ENCODE results near the gene USP6. TPM values are rescaled to one million over a fixed set of nuclear protein-coding genes. Genes with fewer than 3 reads are reported as not detected.
"Not testable (repeated sequence)": the region's sequence is repeated elsewhere in the genome, so short reads cannot be mapped to it uniquely, and the experiment has no call there.

Gene USP6
- total RNA-seq, result 0.55 TPM in 1 of 2 replicates, not detected in the other

DNA sequence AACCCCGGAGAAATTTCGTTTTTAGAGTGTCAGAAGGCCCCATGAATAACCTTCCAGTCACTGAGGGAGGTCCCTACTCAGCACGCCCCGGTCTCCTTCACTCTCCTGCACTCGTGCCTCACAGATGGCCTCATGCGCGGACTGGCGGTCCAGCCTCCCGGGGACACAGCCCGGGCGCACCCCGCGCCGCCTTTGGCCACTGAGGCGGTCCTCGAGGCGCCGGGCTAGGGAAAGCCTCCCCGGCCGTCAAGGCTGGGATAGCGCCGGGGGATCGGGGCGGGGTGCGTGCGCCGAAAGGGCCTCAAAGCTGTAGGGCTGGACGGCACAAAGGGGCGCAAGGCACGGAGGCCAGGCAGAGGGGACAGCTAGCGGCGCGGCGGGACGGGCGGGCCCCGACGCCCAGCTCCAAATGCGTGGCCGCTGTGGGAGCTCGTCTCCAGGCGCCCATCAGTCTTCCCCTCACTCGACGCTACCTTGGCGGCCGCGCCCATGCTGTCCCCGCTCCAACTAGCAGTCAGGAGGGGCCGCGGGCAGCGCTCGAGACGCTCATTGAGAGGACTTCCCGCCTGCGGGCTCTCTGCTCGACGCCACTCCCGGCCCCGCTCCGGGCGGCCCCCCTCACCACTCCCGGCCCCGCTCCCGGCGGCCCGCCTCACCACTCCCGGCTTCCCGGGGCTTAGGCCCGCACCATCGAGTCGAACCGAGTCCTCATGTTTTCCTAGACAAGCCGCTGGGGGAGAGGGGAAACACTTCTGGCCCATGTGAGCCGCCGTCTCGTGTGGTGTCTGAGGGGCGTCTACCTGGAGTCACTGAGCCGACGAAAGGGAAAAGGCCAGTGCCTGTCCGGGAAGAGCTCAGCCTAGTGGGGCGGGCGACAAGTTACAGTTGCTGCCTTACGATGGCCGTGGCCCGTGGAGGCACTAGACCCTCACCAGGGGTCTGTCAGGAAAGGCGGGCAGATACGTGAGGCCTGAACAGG, at the start of gene USP6:
USP6 (plus strand) TSS at position 360 of the 979 bp plus-strand sequence. CDS start 14,336 bp downstream, outside the sequence.
- DNase-seq (ENCODE audit: low read depth), result no peak

DNA sequence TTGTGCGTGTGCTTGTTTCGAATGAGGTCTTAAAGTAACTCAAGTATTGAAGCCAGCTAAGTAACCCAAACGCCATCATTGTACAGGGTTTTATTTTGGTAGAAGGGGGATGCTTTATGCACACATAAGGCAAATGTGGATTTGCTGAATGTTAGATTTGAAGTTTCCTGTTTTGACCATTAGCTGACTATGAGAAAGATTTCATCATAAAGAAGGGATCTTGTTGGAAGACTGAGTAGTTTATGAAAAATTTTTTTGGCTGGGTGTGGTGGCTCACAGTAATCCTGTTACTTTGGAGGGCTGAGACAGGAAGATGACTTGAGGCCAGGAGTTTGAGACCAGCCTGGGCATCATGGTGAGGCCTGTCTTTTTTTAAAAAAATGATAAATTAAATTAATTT, 47.6 kb upstream of the USP6 start:
- no peak for DNase-seq (ENCODE audit: low read depth)

DNA sequence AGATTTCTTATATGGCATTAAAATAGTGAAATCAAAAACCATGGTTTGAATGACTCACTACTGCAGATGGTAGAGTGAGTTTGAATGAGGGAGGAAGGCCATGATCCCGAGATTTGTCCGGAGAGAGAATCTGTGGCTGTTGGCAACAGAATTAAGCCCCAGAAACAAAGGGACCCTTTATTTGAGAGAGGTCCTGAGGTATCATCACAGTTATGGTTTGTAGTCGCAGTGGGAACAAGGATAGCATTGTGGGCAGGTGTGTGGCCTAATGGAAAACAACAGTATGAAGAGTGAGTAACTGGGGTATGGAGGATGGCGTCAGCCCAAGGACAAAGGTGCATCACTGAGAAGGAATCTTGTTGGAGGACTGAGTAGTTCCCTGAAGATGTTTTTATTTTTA, 46.1 kb upstream of the USP6 start:
- no peak for DNase-seq (ENCODE audit: low read depth)

DNA sequence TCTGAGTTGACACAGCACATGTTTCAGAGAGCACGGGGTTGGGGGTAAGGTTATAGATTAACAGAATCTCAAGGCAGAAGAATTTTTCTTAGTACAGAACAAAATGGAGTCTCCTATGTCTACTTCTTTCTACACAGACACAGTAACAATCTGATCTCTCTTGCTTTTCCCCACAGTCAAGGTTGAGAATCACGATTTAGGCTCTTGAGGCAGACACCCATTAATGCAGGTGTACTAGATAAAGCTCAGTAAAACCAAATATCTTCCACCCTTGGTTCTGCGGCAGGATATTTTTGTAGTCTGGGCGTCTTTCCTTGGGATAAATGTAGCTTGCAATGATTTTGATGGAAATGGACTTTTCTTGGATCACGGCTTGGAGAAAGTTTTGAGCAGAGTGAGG, 40.4 kb upstream of the USP6 start:
- not testable (repeated sequence) for DNase-seq (ENCODE audit: low read depth)

DNA sequence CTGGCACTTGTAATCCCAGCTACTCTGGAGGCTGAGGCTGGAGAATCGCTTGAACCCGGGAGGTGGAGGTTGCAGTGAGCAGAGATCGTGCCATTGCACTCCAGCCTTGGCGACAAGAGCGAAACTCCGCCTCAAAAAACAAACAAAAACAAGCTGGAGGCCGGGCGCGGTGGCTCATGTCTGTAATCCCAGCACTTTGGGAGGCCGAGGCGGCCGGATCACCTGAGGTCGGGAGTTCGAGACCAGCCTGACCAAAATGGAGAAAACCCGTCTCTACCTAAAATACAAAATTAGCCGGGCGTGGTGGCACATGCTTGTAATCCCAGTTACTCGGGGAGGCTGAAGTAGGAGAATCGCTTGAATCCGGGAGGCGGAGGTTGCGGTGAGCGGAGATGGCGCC, 38.6 kb upstream of the USP6 start:
- not testable (repeated sequence) for DNase-seq (ENCODE audit: low read depth)

DNA sequence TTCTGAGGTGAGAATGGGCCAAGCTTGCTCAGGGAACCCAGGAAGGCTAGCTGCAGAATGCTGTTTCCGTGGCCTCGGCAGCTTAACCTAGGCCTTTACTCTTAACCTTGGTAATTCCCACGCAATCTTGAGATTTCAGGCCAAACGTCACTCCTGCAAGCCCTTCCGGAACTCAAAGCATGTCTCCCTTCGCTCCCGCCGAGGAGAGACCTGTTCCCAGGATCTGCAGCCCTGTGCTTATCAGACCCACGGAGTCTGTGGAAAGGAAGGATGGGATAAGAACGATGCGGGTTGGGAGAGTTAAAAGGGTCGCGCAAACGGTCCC, 38.1 kb upstream of the USP6 start:
- DNase-seq (ENCODE audit: low read depth), result no peak

DNA sequence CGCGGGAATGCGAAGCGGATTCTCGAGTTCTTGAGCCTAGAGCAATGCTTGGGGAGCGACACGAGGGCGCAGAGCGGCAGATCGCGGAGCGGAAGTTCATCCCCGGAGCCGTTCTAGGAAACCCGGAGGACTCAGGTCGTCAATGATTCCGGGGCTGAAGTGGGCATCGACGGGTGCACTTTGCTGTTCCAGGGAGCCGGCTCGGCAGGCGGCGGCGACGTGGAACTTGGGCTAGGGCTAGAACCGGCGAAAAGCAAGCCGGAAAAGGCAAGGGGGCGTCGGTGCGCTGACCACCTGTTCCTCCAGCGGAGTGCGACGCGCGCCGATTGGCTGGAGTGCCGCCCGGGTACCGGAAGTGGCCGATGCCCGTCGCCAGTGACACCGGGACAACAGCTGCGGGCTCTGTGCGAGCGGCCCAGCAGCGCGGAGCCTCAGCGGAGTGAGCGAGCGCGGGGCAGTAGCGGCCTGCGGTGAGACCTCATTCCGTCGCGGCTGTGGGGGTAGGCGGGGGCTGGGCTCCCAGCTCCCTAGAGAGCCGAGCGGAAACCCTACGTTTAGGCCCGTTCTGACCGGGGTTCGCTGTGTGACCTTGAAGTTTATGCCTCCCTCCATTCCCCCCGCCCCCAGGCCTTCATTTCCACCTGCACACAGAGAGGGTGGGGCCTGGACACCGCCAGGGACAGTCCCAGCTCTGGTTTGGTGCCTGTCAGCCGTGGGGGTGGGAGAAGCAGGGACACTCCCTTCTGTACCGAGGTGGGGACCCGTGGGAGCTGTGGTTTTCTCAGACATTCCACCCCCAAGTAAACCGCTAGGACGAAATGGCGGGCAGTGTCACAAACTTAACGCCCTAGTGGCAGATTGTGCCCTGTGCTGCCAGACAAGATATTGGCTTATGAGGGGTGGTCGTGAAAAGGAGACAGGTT, 37.5 kb upstream of the USP6 start, which contains the start of gene ZFP3:
ZFP3 (plus strand) TSS at position 362 of the 923 bp plus-strand sequence. CDS start 13,038 bp downstream, outside the sequence.
- DNase-seq (ENCODE audit: low read depth), result peak; percentile 58

DNA sequence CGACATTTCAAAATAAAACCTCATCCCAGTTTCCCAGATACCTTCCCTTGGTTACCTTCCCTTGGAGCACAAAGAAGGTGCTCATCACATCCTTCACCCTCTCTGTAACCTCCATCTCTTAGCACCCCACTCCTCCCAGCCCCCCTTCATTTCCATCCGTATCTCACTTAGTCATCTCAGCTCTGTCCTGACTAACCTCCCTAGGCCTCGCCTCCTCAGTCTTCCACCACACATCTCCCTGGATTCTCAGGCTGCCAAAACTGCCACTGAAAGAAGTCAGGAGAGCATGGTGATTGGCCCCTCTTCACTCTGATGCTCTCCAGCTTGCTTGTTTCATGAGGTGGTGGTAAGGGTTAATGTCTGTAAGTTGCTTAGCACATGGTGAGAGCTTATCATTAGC, 35.2 kb upstream of the USP6 start:
- DNase-seq (ENCODE audit: low read depth), result no peak

DNA sequence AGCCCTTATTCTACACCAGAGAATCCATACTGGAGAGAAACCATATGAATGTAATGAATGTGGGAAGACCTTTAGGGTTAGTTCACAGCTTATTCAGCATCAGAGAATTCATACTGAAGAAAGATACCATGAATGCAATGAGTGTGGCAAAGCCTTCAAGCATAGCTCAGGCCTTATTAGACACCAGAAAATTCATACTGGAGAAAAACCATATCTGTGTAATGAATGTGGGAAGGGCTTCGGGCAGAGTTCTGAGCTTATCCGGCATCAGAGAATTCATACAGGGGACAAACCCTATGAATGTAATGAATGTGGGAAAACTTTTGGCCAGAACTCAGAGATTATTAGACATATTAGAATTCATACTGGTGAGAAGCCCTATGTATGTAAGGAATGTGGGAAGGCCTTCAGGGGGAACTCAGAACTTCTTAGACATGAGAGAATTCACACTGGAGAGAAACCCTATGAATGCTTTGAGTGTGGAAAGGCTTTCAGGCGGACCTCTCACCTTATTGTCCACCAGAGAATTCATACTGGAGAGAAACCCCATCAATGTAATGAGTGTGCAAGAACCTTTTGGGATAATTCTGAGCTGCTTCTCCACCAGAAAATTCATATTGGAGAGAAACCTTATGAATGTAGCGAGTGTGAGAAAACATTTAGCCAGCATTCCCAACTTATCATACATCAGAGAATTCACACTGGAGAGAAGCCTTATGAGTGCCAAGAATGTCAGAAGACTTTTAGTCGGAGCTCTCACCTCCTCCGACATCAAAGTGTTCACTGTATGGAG, 23.4 kb upstream of the USP6 start:
- DNase-seq (ENCODE audit: low read depth), result no peak

DNA sequence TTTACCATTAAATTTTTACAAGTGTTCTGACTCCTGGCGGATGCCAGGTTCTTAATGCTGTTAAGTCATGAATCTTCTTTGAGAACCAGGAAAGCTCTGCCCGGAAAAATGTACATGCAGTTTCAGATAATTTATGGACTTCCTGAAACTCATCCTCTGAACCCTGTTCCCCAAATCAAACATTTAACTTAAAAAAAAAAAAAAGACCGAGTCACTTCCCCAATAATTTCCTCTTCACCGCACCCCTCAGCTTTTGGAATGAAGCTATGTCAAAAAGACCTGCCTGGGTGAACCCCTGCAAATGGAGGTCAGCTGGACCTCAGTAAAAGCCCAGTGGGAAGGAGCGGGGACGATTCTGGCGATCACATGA, 19.1 kb upstream of the USP6 start:
- no peak for DNase-seq (ENCODE audit: low read depth)

DNA sequence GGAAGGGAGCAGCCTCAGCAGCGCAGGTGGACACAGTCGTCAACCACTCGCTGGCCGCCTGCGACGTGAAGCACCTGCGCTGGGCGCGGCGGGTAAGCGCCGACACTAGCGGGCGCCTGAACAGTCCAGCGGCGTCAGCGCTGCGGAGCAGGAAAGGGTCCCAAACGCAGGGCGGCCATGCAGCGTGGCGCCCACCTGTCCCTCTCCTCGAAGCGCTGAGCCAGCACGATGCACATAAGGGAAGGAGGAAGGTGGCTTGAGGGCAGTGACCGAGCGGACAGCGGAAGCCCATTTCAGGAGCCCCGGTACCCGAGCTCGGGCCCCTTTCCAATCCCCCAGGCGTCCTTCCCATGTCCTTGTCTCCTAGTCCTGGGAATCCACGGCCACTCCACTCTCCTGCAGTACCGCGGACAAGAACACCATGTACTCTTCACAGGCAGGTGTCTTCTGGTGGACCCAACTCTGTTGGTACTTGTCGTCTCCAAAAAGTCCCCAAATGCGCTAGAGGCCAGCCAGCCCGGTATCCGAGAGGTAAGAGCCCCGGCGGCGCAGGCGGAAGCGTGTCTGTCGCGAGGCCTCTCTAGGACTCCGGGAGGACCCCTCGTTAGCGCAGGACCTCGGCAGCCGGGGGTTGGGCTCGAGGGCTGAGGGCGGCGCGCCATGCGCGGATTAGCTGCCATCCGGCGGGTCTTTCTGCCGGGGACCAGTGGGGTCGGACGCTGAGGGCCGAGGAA, 18.6 kb upstream of the USP6 start:
- DNase-seq (ENCODE audit: low read depth), result no peak

DNA sequence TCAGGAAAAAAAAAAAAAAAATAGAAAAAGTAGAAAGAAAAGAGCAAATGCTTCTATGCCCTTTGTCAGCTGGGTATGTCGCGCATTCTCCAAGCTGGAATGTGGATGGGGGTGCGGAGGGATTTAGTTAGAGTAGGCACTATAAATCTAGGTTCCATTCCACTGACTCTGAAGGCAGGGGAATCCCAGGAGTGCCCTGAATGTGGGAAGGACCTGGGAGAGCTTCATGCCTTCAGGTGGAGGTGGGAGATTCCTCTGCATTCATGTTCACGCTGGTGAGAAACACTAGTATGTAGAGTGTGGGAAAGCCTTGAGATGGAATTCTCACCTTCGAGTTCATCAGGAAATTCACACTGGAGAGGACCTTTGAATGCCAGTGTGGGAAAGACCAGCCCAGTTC, 16.6 kb upstream of the USP6 start:
- DNase-seq (ENCODE audit: low read depth), result no peak

DNA sequence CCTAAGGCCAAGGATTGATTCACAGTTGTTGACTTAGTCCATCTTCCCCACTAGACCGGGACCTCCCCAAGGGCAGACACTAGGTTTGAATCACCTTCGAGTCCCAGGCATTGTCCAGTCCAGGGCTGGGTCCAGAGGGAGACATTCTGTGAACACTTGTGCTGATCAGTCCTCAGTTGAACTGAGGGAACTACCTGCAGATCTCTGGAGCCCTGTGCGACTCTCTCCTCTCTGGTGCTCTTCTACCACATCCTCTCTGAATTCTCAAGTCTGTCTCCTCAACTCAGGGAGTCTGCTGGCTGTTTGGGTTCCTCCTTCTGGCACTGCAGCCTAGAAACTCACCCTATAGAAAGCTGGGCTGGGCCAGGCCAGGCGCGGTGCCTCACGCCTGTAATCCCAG, 15.0 kb upstream of the USP6 start:
- no peak for DNase-seq (ENCODE audit: low read depth)

DNA sequence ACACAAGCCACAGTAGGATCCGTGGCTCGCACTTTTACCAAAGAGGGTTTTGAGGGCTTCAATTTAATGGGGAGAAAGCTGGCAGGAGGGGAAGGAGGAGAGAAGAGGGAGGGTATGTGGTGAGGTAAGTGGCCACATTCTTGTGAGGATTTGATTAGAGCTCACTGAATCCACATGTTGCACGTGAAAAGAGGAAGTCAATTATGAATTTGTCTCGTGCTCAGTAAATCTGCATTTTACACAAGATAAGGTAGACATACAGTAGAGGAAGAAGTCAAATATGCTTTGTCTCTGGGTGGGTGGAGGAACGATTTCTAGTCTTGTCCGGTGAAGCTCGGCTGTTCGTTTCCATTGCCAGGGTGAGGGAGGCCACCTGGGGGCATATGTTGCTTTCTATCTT, 5.0 kb upstream of the USP6 start:
- DNase-seq (ENCODE audit: low read depth), result no peak

DNA sequence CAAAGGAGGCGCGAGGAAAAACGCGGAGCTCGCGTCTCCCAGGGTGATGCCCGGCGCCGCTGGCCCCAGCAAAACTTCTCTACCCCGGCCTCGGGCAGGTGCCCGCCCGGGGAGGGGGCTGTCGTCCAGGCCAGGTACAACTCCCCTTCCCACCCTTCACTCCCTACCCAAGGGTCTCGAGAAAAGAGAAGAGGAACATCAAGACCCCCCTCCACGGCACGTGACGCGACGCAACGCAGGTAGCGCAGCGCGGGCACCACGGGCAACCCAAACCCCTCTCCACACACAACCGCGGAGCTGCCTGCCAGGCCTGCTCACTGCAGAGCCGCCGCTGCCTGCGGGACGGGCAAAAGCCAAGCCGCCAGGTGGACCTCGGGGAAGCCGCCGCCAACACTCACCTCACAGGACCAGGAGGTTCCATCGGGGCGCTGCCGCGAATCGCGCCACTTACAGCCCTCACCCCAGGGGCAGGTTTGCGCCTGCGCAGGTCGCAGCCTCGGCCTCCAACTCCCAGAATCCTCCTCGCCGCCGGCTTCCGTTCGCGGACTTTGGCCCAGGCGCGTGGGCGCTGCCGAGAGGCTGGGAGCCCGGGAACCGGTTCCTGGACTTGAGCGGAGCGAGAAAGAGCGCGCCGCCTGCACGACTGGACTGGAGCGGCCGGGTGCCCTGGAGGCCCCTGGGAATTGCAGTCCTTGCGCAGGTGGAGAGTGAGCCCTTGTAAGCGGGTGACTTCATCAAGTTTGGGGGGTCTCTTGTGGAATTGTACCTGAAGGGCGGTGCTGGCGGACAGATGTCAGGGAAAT, 4.2 kb upstream of the USP6 start, which contains the start of gene ZNF232:
ZNF232 (minus strand) TSS at position 477 of the 803 bp plus-strand sequence; CDS start at position 421, 56 bp downstream.
- DNase-seq (ENCODE audit: low read depth), result peak; percentile 86

DNA sequence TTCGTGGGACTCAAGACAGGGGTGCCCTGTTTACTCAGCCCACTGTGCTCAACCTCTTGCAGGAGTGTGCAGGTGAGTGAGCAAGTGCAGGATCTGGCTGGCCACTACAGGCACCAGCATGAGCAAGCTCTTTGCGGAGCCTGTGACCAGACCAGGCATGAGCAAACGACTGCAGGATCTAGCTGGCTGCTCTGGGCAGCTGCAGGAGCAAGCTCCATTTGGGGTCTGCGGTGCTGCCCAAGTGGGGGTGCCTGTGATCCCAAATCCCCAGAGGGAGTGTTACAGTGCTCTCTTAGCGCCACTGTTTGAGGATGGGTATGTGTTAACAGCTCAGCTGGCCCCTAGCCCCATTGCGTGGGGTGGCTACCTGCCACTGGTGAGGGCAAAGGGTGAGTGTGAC, 2.4 kb downstream of the USP6 start:
- DNase-seq (ENCODE audit: low read depth), result no peak

DNA sequence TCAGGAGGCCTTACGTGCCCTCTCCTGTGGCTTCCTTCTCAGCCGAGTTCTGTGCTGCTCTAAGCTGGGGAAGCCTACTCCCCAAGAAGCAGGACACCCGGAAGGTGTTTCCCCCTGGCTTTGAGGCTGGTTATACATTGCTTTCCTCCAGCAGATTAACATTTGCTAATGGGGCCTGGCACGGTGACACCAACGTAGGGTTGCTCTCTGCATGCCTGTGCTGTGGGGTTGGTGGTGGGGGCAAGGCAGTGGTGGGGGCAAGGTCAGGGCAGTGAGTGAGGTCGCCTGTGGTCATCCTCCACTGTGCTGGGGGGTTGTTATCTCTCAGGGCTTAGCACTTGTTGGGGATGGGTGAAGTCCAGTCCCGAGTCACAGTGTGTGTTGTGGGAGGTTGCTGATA, 4.2 kb downstream of the USP6 start:
- no peak for DNase-seq (ENCODE audit: low read depth)

DNA sequence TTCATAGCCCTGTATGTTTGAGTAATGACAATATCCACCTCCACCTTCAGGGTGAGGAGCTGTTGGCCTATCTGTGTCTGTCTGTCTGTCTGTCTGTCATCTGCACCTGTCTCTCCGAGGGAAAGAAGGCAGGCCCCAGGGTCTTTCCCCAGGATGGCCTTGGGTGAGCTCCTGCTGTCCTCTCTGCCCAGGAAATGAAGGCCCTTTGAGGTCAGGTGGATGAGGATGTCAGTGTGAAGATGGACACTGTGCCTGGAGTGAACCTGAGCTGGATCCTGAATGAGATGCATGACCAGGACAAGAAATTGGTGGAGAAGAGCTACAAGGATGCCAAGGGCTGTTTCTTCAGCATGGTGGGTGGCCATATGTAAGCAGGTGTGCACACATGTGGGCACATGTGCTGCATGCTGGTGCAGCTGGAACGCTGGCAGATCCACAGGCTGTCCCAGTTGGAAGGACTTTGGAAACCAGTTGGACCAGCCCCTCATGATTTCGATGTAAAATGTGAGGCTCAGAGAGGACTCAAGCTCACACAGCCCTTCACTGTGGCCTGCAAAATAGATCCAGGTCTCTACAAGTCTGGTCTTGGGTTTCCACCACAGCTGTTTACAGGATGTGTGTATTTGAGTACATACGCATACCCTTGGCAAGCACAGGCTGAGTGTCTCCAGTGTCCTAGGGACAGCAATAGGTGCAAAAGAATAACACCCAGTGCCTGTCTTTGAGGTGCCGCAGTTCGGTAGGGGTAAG, 4.8 kb downstream of the USP6 start:
- DNase-seq (ENCODE audit: low read depth), result not testable (repeated sequence)

DNA sequence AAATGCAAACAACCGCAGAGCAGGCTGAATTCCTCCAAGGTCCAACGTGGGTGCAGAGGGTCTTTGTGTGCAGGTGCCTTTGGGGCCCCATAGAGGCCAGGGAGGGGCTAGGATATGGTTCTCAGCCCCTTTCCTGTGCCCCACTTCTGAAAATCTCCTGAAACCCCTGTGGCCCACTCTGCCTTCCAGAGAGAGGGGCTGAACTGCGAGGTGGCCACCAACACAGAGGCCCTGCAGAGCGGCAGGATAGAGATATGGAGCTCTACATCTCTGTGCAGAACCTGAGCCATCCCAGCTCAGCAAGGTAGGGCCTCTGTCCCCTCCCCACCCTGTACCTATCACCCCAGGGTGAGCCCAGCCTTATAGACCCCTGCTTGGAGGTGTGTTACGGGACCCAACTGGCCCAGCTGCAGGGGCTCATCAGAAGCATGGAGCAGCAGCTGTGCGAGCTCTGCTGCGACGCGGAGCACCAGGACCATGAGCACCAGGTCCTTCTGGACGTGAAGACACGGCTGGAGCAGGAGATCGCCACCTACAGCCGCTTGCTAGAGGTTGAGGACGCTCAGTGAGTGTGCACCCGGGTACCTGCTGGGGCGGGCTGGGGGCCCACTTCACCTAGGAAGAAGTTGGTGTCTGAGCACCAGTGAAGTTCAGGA, 5.5 kb downstream of the USP6 start:
- DNase-seq (ENCODE audit: low read depth), result no peak

Measured in renal cortical epithelial cell (primary cell).